Endothelial cell of umbilical vein (primary cell): ENCODE results near the gene TMEM35B. TPM values are rescaled to one million over a fixed set of nuclear protein-coding genes. Genes with fewer than 3 reads are reported as not detected.
A peak's percentile ranks its signal among the peaks of the same experiment; 100 is the strongest.

Experiments
- BruUV-seq: library from RNA; stranded (reverse); fragments of 400-500 nt; replicated peaks from 2 replicates; lab custom pipeline; 2021; lab: Mats Ljungman, UMichigan
- CTCF ChIA-PET: fragments of 300-600, 350-600 bp; sonication (Branson Sonifier 250); formaldehyde crosslinking; loops from one replicate; lab custom pipeline; 2021; ENCODE audit warnings: antibody characterized with exemption, inconsistent platforms; lab: Charles Lee
- POLR2A ChIA-PET: fragments of 300-600, 350-600 bp; sonication (Branson Sonifier 250); formaldehyde crosslinking; loops from one replicate; lab custom pipeline; 2021; ENCODE audit warnings: antibody characterized with exemption, inconsistent platforms; lab: Charles Lee
- DNase-seq: peaks from one replicate; pipeline ENCODE4 v3.0.0-alpha.2; 2011; ENCODE audit warnings: low read depth, low spot score
- FAIRE-seq: peaks from 2 replicates; lab custom pipeline; 2011; peaks lifted over from hg19 to GRCh38; lab: Jason Lieb, UNC
- H2AFZ ChIP-seq: 2 replicates; pipeline ENCODE4 v1.6.0; 2012; ENCODE audit warnings: low read depth, low read length, control low read depth, inconsistent platforms
- H3K27ac ChIP-seq: 2 replicates; pipeline ENCODE4 v1.5.1; 2011; ENCODE audit warnings: low read depth, mild to moderate bottlenecking, control low read depth, low read length, moderate library complexity; ENCODE audit not compliant: insufficient read depth
- H3K27me3 ChIP-seq, 2 experiments: 2 replicates each; pipeline versions ENCODE4 v1.6.0 to v1.6.1; 2011; ENCODE audit warnings: low read length in 2 of 2, mixed read lengths in 1 of 2; ENCODE audit not compliant: control insufficient read depth in 2 of 2, insufficient read depth in 2 of 2
- H3K36me3 ChIP-seq, 2 experiments: 2 replicates in 1 of 2; 3 replicates in 1 of 2; pipeline ENCODE4 v1.5.1; 2011; ENCODE audit warnings: low read length in 2 of 2, mild to moderate bottlenecking in 1 of 2, moderate library complexity in 1 of 2; ENCODE audit not compliant: control insufficient read depth in 2 of 2, insufficient read depth in 2 of 2; ENCODE audit errors: extremely low read depth in 1 of 2
- H3K4me1 ChIP-seq: 3 replicates; pipeline ENCODE4 v1.5.1; 2011; ENCODE audit warnings: mild to moderate bottlenecking, low read length; ENCODE audit not compliant: control insufficient read depth, insufficient read depth; ENCODE audit errors: extremely low read depth
- H3K4me2 ChIP-seq: 2 replicates; pipeline ENCODE4 v1.6.1; 2011; ENCODE audit warnings: low read length, control low read depth, mixed read lengths; ENCODE audit not compliant: insufficient read depth
- H3K4me3 ChIP-seq, 3 experiments: fragments of 200-600 bp in 1 of 3; sonication (generic), shearing (Covaris generic) in 1 of 3; replicated peaks in 1 of 3; 2 replicates each; pipeline ENCODE4 v1.5.1; 2011 to 2016; ENCODE audit warnings: control low read depth in 3 of 3, low read length in 3 of 3, mild to moderate bottlenecking in 2 of 3, inconsistent platforms in 1 of 3, low read depth in 1 of 3, moderate library complexity in 1 of 3; ENCODE audit not compliant: insufficient read depth in 1 of 3
- H3K79me2 ChIP-seq: 2 replicates; pipeline ENCODE4 v1.6.0; 2012; ENCODE audit warnings: low read length, inconsistent platforms; ENCODE audit not compliant: control insufficient read depth, insufficient read depth
- H3K9ac ChIP-seq: replicated peaks from 2 replicates; pipeline ENCODE3; 2011; ENCODE audit warnings: low read length, control low read depth; ENCODE audit not compliant: insufficient read depth; ENCODE audit errors: extremely low read depth
- H3K9me1 ChIP-seq: replicated peaks from 3 replicates; pipeline ENCODE4 v1.6.0; 2011; ENCODE audit warnings: mild to moderate bottlenecking, low read length; ENCODE audit not compliant: control insufficient read depth, insufficient read depth; ENCODE audit errors: extremely low read depth
- H3K9me3 ChIP-seq: replicated peaks from 2 replicates; pipeline ENCODE4 v1.5.1; 2012; ENCODE audit warnings: low read length, inconsistent platforms; ENCODE audit not compliant: control insufficient read depth, insufficient read depth
- H4K20me1 ChIP-seq: replicated peaks from 2 replicates; pipeline ENCODE3; 2011; ENCODE audit warnings: mild to moderate bottlenecking, low read length; ENCODE audit not compliant: control insufficient read depth, insufficient read depth; ENCODE audit errors: extremely low read depth
- EZH2 ChIP-seq: IDR thresholded peaks from 2 replicates; pipeline ENCODE4 v1.6.1; 2012; ENCODE audit warnings: borderline replicate concordance, low read depth, mild to moderate bottlenecking, moderate library complexity, low read length, inconsistent platforms; ENCODE audit not compliant: severe bottlenecking
- FOS ChIP-seq: IDR thresholded peaks from 2 replicates; pipeline ENCODE4 v1.6.1; 2011; ENCODE audit warnings: mild to moderate bottlenecking, low read length, moderate library complexity, borderline replicate concordance; ENCODE audit not compliant: insufficient read depth
- GATA2 ChIP-seq: IDR thresholded peaks from 2 replicates; pipeline ENCODE4 v1.7.0; 2011; ENCODE audit warnings: low read depth, mild to moderate bottlenecking, moderate library complexity, mixed read lengths, low read length; ENCODE audit not compliant: insufficient read length, insufficient read depth
- JUN ChIP-seq: IDR thresholded peaks from 2 replicates; pipeline ENCODE4 v1.6.1; 2011; ENCODE audit warnings: borderline replicate concordance, low read depth; ENCODE audit not compliant: insufficient read length, insufficient read depth
- MYC ChIP-seq: IDR thresholded peaks from one replicate; pipeline ENCODE4 v1.6.1; 2011; ENCODE audit warnings: mild to moderate bottlenecking, low read depth, low read length
- POLR2A ChIP-seq: IDR thresholded peaks from 2 replicates; pipeline ENCODE4 v1.6.1; 2012; ENCODE audit warnings: low read depth, mild to moderate bottlenecking, control low read depth, low read length
- POLR2AphosphoS5 ChIP-seq: IDR thresholded peaks from 2 replicates; pipeline ENCODE4 v1.6.1; 2012; ENCODE audit warnings: low read depth, mild to moderate bottlenecking, control low read depth, low read length, moderate library complexity; ENCODE audit not compliant: insufficient read depth
- dilution Hi-C: fragments of 300-500 bp; cut with MboI; formaldehyde crosslinking; loops from one replicate; pipeline ENCODE4 v1.15.0; 2019; ENCODE audit warnings: low sequenced_read_pairs; ENCODE audit not compliant: extremely low pct_ligation_motif_present
- intact Hi-C: fragments of 100-400 bp; cut with micrococcal nuclease; formaldehyde crosslinking; loops from one replicate; pipeline ENCODE4 v1.10.0; 2022
- polyA plus RNA-seq, 4 experiments: library from polyadenylated mRNA; depleted of rRNA in 3 of 4; stranded (reverse) in 3 of 4; unstranded in 1 of 4; fragments of >200 nt; gene quantifications; 2 replicates each; pipeline versions ENCODE4 v1.2.1 to v1.2.3, GENCODE V29; 2011 to 2012; ENCODE audit warnings: missing spikeins in 1 of 4
- total RNA-seq: library from RNA; stranded (reverse); gene quantifications from 2 replicates; pipeline ENCODE4 v1.2.3, GENCODE V29; 2021
- TF ChIP-seq, protein P1 (sequence below), 2 donors: IDR thresholded peaks; 1 replicate in 1 of 2; 2 replicates in 1 of 2; pipeline ENCODE4 v1.5.1; 2011; ENCODE audit warnings: low read length in 2 of 2, mild to moderate bottlenecking in 2 of 2, moderate library complexity in 2 of 2, control low read depth in 1 of 2, inconsistent platforms in 1 of 2, low read depth in 1 of 2; ENCODE audit not compliant: insufficient read depth in 1 of 2; ENCODE audit errors: extremely low read depth in 1 of 2
- TF ChIP-seq, protein P2 (sequence below): IDR thresholded peaks from 2 replicates; pipeline ENCODE4 v1.6.1; 2011; ENCODE audit not compliant: insufficient read depth, insufficient read length

Gene TMEM35B
- total and polyA plus RNA-seq, 2 donors (not counting 3 experiments of a cell fraction or from before 2014, with no cell fraction given), result 18.7 to 46.2 TPM

GRCh38 chr1:35029761-35030160 is 44.6 kb upstream of the TMEM35B start:
- DNase-seq (no peak), FAIRE-seq (no peak)
- Histone ChIP-seq H3K4me3 (no peak overlapping the region), H3K79me2 (peaks cover 16% of the 10 kb centered on the region), H3K9me3 (no peaks in the 10 kb centered on the region), H3K4me1 (peaks cover 9% of the 10 kb centered on the region), H3K27ac (no peak overlapping the region), H3K4me2 (peak overlapping the region; percentile 98), H3K9ac (no peak overlapping the region), H4K20me1 (no peaks in the 10 kb centered on the region), H3K27me3 (no peaks in the 10 kb centered on the region), H2AFZ (no peak overlapping the region), H3K36me3 (peaks cover 0 to 2% of the 10 kb centered on the region in 2 experiments), H3K9me1 (no peaks in the 10 kb centered on the region)
- dilution Hi-C loops (no loop called here), intact Hi-C loops (loop anchor here (2.0 to 5.0 kb wide), 5 partner anchors 33 to 177 kb away; partner anchors contain the start of gene SFPQ)
- TF ChIP-seq, protein P1, sequence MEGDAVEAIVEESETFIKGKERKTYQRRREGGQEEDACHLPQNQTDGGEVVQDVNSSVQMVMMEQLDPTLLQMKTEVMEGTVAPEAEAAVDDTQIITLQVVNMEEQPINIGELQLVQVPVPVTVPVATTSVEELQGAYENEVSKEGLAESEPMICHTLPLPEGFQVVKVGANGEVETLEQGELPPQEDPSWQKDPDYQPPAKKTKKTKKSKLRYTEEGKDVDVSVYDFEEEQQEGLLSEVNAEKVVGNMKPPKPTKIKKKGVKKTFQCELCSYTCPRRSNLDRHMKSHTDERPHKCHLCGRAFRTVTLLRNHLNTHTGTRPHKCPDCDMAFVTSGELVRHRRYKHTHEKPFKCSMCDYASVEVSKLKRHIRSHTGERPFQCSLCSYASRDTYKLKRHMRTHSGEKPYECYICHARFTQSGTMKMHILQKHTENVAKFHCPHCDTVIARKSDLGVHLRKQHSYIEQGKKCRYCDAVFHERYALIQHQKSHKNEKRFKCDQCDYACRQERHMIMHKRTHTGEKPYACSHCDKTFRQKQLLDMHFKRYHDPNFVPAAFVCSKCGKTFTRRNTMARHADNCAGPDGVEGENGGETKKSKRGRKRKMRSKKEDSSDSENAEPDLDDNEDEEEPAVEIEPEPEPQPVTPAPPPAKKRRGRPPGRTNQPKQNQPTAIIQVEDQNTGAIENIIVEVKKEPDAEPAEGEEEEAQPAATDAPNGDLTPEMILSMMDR (IDR thresholded peaks at IDR 0.05; ENCODE audit: extremely low read depth in 1 of 2, insufficient read depth in 1 of 2, low read depth in 1 of 2, low read length in 2 of 2), result no peak
- TF ChIP-seq JUN, result no peak
- TF ChIP-seq GATA2, result no peak
- TF ChIP-seq, protein P2, sequence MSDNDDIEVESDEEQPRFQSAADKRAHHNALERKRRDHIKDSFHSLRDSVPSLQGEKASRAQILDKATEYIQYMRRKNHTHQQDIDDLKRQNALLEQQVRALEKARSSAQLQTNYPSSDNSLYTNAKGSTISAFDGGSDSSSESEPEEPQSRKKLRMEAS, result no peak
- TF ChIP-seq POLR2A, result no peak
- TF ChIP-seq POLR2AphosphoS5, result no peak
- no peak for TF ChIP-seq FOS
- TF ChIP-seq MYC, result no peak
- no peak for TF ChIP-seq EZH2
- BruUV-seq, result no TSS peak
- ChIA-PET CTCF (interaction anchor here (2.1 to 3.0 kb wide), 3 partner anchors 45 to 56 kb away, joined by 5 to 9 read pairs (median 6); partner anchors contain the start of genes TMEM35B and ZMYM1), POLR2A (interaction anchor here (0.6 to 1.1 kb wide), 3 partner anchors 11 to 88 kb away, joined by 3 to 8 read pairs (median 4); partner anchors contain the start of gene ZMYM1)
